CD1c-positive myeloid dendritic cell (primary cell): ENCODE data around the gene COBLL1.
"Not testable (repeated sequence)": the region's sequence is repeated elsewhere in the genome, so short reads cannot be mapped to it uniquely, and the experiment has no call there.

Experiments
- DNase-seq: peaks from one replicate; pipeline ENCODE4 v3.0.0-alpha.2; 2016; ENCODE audit errors: extremely low spot score

COBLL1 gene

GRCh38 chr2:164711766-164712138 is 129.9 kb downstream of the COBLL1 start:
- no peak for DNase-seq

GRCh38 chr2:164710837-164711765 is 130.5 kb downstream of the COBLL1 start:
- DNase-seq = no peak

DNA sequence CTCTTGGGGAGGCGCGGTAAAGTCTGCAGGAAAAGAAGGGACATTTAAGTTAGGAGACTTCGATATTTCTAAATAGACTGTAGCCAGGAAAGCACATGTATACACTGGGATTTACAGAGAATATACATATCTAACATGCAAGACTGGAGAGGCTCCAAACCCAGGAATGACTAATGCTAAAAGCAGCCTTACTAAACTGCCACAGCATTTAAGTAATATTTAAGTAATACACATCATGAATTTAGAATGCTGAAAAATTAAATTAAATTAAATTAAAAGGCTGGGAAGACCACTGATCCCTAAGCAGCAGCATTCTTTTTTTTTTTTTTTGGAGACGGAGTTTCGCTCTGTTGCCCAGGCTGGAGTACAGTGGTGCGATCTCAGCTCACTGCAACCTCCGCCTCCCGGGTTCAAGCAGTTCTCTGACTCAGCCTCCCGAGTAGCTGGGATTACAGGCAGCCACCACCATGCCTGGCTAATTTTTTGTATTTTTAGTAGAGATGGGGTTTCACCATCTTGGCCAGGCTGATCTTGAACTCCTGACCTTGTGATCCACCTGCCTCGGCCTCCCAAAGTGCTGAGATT is 131.3 kb downstream of the COBLL1 start:
- not testable (repeated sequence) for DNase-seq

- DNase-seq = no peak
Observed at GRCh38 chr2:164706522-164706921, 135.1 kb downstream of the COBLL1 start.

DNA sequence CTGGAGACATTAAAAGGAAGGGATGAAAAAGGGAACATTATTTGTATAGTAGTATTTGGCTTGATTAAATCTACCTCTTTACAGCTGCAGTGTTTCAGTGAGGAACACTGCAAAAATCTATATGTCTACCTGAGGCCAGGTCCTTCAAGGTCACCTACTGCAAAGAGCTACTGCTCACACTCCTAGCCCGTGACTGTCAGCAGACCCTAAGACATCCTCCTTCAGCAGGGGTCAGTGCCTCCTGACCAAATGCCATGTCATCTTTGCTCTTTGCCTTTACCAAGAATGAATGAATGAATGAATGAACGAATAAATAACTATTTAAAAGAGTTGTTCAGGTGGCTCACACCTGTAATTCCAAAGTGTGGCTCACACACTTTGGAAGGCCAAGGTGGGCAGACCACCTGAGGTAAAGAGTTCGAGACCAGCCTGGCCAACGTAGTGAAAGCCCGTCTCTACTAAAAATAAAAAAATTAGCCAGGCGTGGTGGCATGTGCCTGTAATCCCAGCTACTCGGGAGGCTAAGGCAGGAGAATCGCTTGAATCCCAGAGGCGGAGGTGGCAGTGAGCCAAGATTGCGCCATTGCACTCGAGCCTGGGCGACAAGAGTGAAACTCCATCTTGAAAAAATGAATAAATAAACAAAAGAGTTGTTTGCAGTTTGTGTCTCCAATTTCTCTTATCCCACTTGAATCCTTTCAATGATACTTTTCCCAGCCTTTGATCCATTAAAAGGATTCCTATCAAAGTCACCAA is 136.0 kb downstream of the COBLL1 start:
- no peak for DNase-seq

GRCh38 chr2:164703915-164704706 is 137.5 kb downstream of the COBLL1 start:
- DNase-seq = no peak

DNA sequence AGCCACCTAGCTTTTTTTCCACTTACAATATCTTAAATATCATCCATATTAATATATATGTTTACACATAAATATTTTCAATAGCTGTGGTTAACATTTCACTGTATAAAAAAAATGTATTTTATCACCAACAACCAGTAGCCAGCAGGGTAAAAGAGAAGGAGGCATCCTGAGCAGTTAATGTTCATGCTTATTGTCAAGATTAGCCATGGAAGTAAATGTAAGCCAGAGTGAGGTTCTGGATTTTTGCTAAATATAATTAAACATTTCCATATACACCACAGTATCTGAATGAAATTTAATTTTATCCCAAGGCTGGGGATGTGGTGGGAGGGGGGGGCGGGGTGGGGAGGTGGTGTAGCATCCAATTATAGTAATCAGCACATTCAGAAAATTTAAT is 140.1 kb downstream of the COBLL1 start:
- DNase-seq = no peak

GRCh38 chr2:164700390-164700789 is 141.2 kb downstream of the COBLL1 start:
- no peak for DNase-seq

GRCh38 chr2:164697688-164698461 is 143.7 kb downstream of the COBLL1 start:
- DNase-seq = no peak

- no peak for DNase-seq
Observed at GRCh38 chr2:164696634-164697033, 145.0 kb downstream of the COBLL1 start.

GRCh38 chr2:164694275-164694695 is 147.3 kb downstream of the COBLL1 start:
- DNase-seq = no peak

DNA sequence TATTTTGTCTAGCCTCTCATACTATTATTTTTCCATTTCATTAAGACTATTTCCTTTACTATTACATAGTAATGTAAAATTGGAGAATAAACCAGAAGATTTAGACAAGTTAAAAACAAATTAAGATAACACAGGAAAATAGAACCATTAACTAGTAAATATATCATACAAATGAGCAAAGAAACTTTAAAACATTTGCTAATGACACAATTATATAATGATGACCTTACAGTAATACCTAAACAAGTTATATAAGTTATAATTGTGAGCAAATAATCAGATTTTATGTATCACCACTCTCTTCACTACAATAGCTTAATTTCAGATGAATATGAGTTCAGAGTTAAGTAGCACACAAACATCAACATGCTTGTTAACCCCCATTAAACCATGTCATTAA is 147.8 kb downstream of the COBLL1 start:
- DNase-seq = no peak

DNA sequence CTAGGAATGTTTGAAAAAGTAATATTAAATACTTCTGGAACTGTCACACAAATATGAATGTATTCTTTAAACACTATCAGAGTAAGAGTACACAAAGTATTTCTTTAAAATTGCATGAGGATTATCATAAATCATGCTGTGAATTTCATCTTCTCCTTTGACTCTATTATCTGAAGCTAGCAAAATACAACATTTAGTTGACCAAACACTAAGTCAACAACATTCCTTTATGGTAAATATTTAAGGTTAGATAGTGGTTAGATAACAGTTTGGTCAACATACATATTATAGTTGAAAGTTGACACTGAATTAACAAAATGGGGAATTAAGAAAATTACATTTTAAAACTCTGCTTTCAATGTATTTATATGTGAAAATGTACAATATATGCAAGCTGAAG is 148.2 kb downstream of the COBLL1 start:
- no peak for DNase-seq

DNA sequence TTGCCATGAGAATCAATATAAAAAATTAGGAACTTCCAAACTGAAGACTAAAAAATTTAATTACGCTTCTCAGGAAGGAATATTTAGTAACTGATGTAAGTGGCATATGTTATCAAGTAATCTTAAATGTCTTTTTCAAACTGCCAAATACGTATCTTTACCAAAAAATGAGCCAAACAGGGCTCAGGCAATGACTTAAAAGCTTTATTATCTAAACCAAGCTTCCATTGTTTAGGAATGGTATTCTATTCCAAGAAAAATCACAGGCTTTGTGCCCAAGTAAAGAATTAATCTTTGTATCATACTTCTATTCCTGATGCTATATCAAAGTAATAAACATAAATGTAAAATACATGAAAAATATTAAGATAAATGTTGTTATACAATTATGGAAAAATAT is 148.7 kb downstream of the COBLL1 start:
- DNase-seq = no peak

GRCh38 chr2:164692114-164692513 is 149.5 kb downstream of the COBLL1 start:
- DNase-seq = no peak

- no peak for DNase-seq
Observed at GRCh38 chr2:164691346-164691887, 150.2 kb downstream of the COBLL1 start.

DNA sequence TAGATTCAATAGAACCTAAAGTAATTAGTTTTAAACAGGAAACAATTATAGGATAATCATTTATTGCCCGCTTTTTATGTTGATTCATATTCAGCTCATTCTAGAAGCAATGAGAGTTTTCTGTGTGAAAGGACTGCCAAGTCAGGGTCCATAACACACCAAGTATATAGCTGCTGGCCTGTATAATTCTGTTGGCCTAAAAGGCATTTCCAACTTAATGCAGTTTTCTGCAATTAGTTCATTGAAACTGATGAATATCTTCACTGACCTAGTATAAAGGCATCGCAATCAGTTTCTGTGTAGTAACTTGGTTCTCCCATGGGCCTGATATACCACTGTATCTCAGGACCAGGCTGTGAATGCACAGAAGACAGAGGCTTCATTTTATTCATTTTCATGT is 151.3 kb downstream of the COBLL1 start:
- DNase-seq = no peak

DNA sequence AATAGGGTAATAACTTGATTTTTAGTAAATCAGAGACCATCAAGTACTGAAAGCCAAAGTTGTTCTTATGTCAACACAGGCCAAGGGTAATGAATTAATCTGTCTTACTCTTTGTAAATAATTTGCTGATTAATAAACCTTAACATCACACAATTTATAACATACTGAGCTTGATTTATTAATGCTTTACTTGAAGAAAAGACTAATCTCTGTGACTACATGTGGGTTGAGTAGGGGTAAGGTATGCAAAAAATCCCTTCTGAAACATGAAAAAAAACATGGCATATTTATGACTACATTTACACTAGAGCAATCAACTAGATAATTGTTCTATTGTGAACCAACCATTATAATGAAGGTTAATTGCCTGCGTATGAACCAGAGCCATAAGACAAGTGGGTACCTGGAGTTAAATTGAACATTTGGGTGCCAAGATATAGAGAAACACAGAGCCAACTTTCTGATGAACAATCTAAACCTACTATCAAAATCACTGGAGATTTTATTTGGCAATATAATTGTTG is 152.7 kb downstream of the COBLL1 start:
- DNase-seq = no peak

- no peak for DNase-seq
Observed at GRCh38 chr2:164681009-164681408, 160.6 kb downstream of the COBLL1 start.

- DNase-seq = no peak
Observed at GRCh38 chr2:164678631-164679149, 162.9 kb downstream of the COBLL1 start.
